ENCODE measurements around the gene SENP2.
A peak's percentile ranks its signal among the peaks of the same experiment; 100 is the strongest.

Gene SENP2

DNA sequence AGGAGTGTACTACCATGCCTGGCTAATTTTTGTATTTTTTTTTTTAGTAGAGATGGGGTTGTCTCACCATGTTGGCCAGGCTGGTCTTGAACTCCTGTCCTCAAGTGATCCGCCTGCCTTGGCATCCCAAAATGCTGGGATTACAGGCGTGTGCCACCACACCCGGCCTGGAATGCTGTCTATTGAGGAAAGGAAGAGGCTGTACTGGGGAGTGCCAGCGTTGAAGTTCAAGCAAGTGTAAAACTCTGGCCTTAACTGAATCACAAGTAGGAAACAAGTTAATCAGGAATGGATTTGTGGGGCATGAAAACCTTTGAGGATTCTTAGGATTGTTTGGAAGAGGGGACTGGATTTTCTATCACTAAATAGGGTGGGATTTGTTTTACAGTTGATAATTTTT, 1.4 kb upstream of the SENP2 start:
- Histone ChIP-seq H3K27me3 (ENCODE audit: insufficient read depth, poor library complexity, severe bottlenecking) (no peaks in the 10 kb centered on the region), H3K9me3 (ENCODE audit: severe bottlenecking) (no peaks in the 10 kb centered on the region), H3K4me1 (ENCODE audit: insufficient read depth, poor library complexity, severe bottlenecking) (no peaks in the 10 kb centered on the region), H3K27ac (ENCODE audit: poor library complexity, severe bottlenecking) (no peak overlapping the region), H3K36me3 (ENCODE audit: low read depth) (peaks cover 9% of the 10 kb centered on the region), H3K4me3 (ENCODE audit: severe bottlenecking) (no peak overlapping the region)
- TF ChIP-seq, protein P1, sequence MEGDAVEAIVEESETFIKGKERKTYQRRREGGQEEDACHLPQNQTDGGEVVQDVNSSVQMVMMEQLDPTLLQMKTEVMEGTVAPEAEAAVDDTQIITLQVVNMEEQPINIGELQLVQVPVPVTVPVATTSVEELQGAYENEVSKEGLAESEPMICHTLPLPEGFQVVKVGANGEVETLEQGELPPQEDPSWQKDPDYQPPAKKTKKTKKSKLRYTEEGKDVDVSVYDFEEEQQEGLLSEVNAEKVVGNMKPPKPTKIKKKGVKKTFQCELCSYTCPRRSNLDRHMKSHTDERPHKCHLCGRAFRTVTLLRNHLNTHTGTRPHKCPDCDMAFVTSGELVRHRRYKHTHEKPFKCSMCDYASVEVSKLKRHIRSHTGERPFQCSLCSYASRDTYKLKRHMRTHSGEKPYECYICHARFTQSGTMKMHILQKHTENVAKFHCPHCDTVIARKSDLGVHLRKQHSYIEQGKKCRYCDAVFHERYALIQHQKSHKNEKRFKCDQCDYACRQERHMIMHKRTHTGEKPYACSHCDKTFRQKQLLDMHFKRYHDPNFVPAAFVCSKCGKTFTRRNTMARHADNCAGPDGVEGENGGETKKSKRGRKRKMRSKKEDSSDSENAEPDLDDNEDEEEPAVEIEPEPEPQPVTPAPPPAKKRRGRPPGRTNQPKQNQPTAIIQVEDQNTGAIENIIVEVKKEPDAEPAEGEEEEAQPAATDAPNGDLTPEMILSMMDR (IDR thresholded peaks at IDR 0.05; ENCODE audit: poor library complexity, severe bottlenecking), result no peak
- no peak for DNase-seq (ENCODE audit: low spot score)
- ATAC-seq (ENCODE audit: low read depth), result no peak

DNA sequence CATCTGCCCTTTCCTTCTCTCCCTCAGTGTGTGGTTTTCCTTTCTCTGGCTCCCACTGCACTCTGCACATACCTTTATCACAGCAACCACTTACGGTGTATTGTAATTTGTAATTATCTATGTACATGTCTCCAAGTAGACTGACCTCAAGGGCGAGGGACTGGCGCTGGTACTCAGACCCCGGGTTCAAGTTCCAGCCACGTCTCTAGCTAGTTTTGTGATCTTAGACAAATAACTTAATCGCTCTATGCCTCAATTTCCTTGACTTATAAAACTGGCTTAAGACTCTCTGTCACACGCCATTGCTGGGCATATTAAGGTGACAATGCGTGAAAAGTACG, 607 bp upstream of the SENP2 start:
- H3K27ac ChIP-seq (ENCODE audit: poor library complexity, severe bottlenecking), result no peak overlapping the region
- TF ChIP-seq, protein P1 (IDR thresholded peaks at IDR 0.05; ENCODE audit: poor library complexity, severe bottlenecking), result no peak
- ATAC-seq (ENCODE audit: low read depth) (no peak), DNase-seq (ENCODE audit: low spot score) (no peak)
- no peaks in the 10 kb centered on the region for H3K4me1 ChIP-seq (ENCODE audit: insufficient read depth, poor library complexity, severe bottlenecking)
- peak overlapping the region; percentile 87 for H3K4me3 ChIP-seq (ENCODE audit: severe bottlenecking)
- no peaks in the 10 kb centered on the region for H3K9me3 ChIP-seq (ENCODE audit: severe bottlenecking)
- no peaks in the 10 kb centered on the region for H3K27me3 ChIP-seq (ENCODE audit: insufficient read depth, poor library complexity, severe bottlenecking)
- H3K36me3 ChIP-seq (ENCODE audit: low read depth), result peaks cover 9% of the 10 kb centered on the region

DNA sequence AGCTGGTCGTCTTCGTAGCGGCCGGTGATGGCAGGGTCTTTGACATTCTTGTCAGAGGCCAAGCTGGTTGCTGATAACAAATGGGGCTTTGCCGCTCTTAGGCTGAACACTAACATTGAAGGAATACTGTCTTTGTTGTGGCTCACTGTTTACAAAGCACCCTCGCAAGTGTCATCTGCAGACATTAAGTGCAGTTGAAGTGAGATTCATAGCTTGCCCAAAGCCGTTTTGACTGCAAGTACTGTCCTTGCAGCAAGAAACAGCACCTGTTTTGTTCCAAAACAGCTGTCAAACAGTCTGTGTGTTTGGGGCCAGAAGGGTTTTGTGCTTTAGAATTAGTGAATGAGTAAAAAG, 568 bp downstream of the SENP2 start:
- no peak for DNase-seq (ENCODE audit: low spot score)
- peak overlapping the region; percentile 87 for H3K4me3 ChIP-seq (ENCODE audit: severe bottlenecking)
- TF ChIP-seq, protein P1 (IDR thresholded peaks at IDR 0.05; ENCODE audit: poor library complexity, severe bottlenecking), result no peak
- peak overlapping the region; percentile 20 for H3K27ac ChIP-seq (ENCODE audit: poor library complexity, severe bottlenecking)
- no peak for ATAC-seq (ENCODE audit: low read depth)
- H3K27me3 ChIP-seq (ENCODE audit: insufficient read depth, poor library complexity, severe bottlenecking), result no peaks in the 10 kb centered on the region
- peaks cover 15% of the 10 kb centered on the region for H3K36me3 ChIP-seq (ENCODE audit: low read depth)
- no peaks in the 10 kb centered on the region for H3K9me3 ChIP-seq (ENCODE audit: severe bottlenecking)
- no peaks in the 10 kb centered on the region for H3K4me1 ChIP-seq (ENCODE audit: insufficient read depth, poor library complexity, severe bottlenecking)

DNA sequence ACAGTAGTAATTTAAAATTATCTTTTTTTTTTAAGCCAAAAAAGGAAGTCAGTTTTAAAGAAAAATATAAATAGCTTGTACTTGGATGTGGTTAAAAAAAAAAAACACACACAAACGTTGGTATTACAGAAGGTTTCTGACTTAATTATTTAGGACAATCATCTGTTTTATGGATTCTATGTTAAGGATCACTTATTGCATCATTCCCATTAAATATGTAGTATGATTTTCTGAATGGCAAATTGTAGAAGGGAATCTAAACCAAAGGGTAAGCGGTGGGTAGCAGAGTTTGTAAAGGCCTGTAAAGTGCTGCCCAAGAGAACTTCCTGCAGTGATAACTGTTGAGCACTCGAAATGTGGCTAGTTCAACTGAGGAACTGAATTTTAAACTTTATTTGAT, 8.0 kb downstream of the SENP2 start:
- Histone ChIP-seq H3K36me3 (ENCODE audit: low read depth) (peaks cover 58% of the 10 kb centered on the region), H3K27ac (ENCODE audit: poor library complexity, severe bottlenecking) (no peak overlapping the region), H3K4me1 (ENCODE audit: insufficient read depth, poor library complexity, severe bottlenecking) (no peaks in the 10 kb centered on the region), H3K4me3 (ENCODE audit: severe bottlenecking) (no peak overlapping the region), H3K9me3 (ENCODE audit: severe bottlenecking) (no peaks in the 10 kb centered on the region), H3K27me3 (ENCODE audit: insufficient read depth, poor library complexity, severe bottlenecking) (no peaks in the 10 kb centered on the region)
- ATAC-seq (ENCODE audit: low read depth) (no peak), DNase-seq (ENCODE audit: low spot score) (no peak)
- TF ChIP-seq, protein P1 (IDR thresholded peaks at IDR 0.05; ENCODE audit: poor library complexity, severe bottlenecking), result no peak

DNA sequence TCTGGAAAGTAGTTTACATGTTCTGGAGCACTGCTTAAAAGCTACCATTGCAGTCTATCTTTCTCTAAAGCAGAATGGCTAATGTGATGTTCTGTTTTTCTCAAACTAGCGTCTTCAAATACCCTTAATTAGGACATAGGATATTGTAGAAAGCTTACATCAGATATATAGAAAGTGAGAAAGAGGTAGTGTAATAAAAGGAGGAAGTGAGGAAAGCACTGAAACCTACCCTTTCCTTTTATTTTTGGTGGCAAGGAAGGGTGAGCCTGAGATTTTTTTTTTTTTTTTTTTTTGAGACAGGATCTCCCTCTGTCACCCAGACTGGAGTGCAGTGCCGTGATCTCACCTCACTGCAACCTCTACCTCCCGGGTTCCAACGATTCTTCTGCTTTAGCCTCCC, 9.4 kb downstream of the SENP2 start:
- no peak for ATAC-seq (ENCODE audit: low read depth)
- H3K9me3 ChIP-seq (ENCODE audit: severe bottlenecking), result no peaks in the 10 kb centered on the region
- no peak for DNase-seq (ENCODE audit: low spot score)
- no peak overlapping the region for H3K4me3 ChIP-seq (ENCODE audit: severe bottlenecking)
- H3K27me3 ChIP-seq (ENCODE audit: insufficient read depth, poor library complexity, severe bottlenecking), result no peaks in the 10 kb centered on the region
- H3K27ac ChIP-seq (ENCODE audit: poor library complexity, severe bottlenecking), result no peak overlapping the region
- H3K36me3 ChIP-seq (ENCODE audit: low read depth), result peaks cover 63% of the 10 kb centered on the region
- no peaks in the 10 kb centered on the region for H3K4me1 ChIP-seq (ENCODE audit: insufficient read depth, poor library complexity, severe bottlenecking)
- TF ChIP-seq, protein P1 (IDR thresholded peaks at IDR 0.05; ENCODE audit: poor library complexity, severe bottlenecking), result no peak
